Measurements from ENCODE around the gene ROGDI. TPM values are rescaled to one million over a fixed set of nuclear protein-coding genes. Genes with fewer than 3 reads are reported as not detected.

The ROGDI gene
- total and polyA plus RNA-seq, 9 of the 15 experiments (the other 6 are each of a cell fraction or from before 2014, with no cell fraction given), result 0.97 to 37.3 (median 16.5) TPM

- peaks cover 58% of the 10 kb centered on the region for H3K36me3 ChIP-seq (ENCODE audit: control insufficient read depth, insufficient read depth, low read length)
- H4K20me1 ChIP-seq (replicated peaks; ENCODE audit: control insufficient read depth, insufficient read depth, low read length), result no peaks in the 10 kb centered on the region
- in situ Hi-C loops (cut with MboI) (no loop called here), intact Hi-C loops (cut with micrococcal nuclease) (no loop called here)
- no peaks in the 10 kb centered on the region; the same call in 2 of the 3 replicates for H3K79me2 ChIP-seq (ENCODE audit: control insufficient read depth, insufficient read depth, low read length)
- ATAC-seq (no peak), FAIRE-seq (no peak), DNase-seq (ENCODE audit: extremely low read depth in 1 of 4, low spot score in 3 of 4) (no peak)
- POLR2A ChIA-PET, result no interaction called here
- H3K27ac ChIP-seq (ENCODE audit: extremely low read depth, low read depth, low read length), result no peak overlapping the region
- H3K9ac ChIP-seq (ENCODE audit: insufficient read depth in 1 of 2, low read depth in 2 of 2, low read length in 2 of 2), result no peak overlapping the region
- TF ChIP-seq SOX6 (IDR thresholded peaks at IDR 0.05) (no peak), MTA3 (IDR thresholded peaks at IDR 0.05; ENCODE audit: borderline replicate concordance) (no peak), DPF2 (IDR thresholded peaks at IDR 0.05) (no peak), RNF2 (IDR thresholded peaks at IDR 0.05) (no peak), BRCA1 (IDR thresholded peaks at IDR 0.05) (no peak), BRCA1 (CRISPR knock-in tag; IDR thresholded peaks at IDR 0.05) (no peak), MECOM (CRISPR knock-in tag; IDR thresholded peaks at IDR 0.05) (no peak), ZNF41 (CRISPR knock-in tag; conservative IDR thresholded peaks at IDR 0.05) (no peak), BCL6 (CRISPR knock-in tag; IDR thresholded peaks at IDR 0.05) (no peak), SIN3B (IDR thresholded peaks at IDR 0.05; ENCODE audit: low read depth) (no peak)
- TF ChIP-seq, protein P1, sequence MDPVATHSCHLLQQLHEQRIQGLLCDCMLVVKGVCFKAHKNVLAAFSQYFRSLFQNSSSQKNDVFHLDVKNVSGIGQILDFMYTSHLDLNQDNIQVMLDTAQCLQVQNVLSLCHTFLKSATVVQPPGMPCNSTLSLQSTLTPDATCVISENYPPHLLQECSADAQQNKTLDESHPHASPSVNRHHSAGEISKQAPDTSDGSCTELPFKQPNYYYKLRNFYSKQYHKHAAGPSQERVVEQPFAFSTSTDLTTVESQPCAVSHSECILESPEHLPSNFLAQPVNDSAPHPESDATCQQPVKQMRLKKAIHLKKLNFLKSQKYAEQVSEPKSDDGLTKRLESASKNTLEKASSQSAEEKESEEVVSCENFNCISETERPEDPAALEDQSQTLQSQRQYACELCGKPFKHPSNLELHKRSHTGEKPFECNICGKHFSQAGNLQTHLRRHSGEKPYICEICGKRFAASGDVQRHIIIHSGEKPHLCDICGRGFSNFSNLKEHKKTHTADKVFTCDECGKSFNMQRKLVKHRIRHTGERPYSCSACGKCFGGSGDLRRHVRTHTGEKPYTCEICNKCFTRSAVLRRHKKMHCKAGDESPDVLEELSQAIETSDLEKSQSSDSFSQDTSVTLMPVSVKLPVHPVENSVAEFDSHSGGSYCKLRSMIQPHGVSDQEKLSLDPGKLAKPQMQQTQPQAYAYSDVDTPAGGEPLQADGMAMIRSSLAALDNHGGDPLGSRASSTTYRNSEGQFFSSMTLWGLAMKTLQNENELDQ (CRISPR knock-in tag; IDR thresholded peaks at IDR 0.05; ENCODE audit: borderline replicate concordance), result no peak
- TF ChIP-seq, protein P2, sequence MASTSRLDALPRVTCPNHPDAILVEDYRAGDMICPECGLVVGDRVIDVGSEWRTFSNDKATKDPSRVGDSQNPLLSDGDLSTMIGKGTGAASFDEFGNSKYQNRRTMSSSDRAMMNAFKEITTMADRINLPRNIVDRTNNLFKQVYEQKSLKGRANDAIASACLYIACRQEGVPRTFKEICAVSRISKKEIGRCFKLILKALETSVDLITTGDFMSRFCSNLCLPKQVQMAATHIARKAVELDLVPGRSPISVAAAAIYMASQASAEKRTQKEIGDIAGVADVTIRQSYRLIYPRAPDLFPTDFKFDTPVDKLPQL (IDR thresholded peaks at IDR 0.05; ENCODE audit: extremely low read depth, insufficient read length), result no peak
- TF ChIP-seq, protein P3, sequence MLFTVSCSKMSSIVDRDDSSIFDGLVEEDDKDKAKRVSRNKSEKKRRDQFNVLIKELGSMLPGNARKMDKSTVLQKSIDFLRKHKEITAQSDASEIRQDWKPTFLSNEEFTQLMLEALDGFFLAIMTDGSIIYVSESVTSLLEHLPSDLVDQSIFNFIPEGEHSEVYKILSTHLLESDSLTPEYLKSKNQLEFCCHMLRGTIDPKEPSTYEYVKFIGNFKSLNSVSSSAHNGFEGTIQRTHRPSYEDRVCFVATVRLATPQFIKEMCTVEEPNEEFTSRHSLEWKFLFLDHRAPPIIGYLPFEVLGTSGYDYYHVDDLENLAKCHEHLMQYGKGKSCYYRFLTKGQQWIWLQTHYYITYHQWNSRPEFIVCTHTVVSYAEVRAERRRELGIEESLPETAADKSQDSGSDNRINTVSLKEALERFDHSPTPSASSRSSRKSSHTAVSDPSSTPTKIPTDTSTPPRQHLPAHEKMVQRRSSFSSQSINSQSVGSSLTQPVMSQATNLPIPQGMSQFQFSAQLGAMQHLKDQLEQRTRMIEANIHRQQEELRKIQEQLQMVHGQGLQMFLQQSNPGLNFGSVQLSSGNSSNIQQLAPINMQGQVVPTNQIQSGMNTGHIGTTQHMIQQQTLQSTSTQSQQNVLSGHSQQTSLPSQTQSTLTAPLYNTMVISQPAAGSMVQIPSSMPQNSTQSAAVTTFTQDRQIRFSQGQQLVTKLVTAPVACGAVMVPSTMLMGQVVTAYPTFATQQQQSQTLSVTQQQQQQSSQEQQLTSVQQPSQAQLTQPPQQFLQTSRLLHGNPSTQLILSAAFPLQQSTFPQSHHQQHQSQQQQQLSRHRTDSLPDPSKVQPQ (CRISPR knock-in tag; IDR thresholded peaks at IDR 0.05; ENCODE audit: borderline replicate concordance), result no peak
- TF ChIP-seq, protein P4, sequence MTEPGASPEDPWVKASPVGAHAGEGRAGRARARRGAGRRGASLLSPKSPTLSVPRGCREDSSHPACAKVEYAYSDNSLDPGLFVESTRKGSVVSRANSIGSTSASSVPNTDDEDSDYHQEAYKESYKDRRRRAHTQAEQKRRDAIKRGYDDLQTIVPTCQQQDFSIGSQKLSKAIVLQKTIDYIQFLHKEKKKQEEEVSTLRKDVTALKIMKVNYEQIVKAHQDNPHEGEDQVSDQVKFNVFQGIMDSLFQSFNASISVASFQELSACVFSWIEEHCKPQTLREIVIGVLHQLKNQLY (CRISPR knock-in tag; conservative IDR thresholded peaks at IDR 0.05), result no peak
- no peak overlapping the region for H3K4me2 ChIP-seq (ENCODE audit: insufficient read depth, low read length)
- peaks cover 0 to 12% of the 10 kb centered on the region in 2 experiments; a peak in 1 of 5 replicates for H3K4me1 ChIP-seq (replicated peaks in 1 of 2; ENCODE audit: control insufficient read depth in 2 of 2, insufficient read depth in 2 of 2, low read length in 2 of 2)
- H2AFZ ChIP-seq (ENCODE audit: low read depth, low read length), result no peak overlapping the region
- no peaks in the 10 kb centered on the region for H3K27me3 ChIP-seq (ENCODE audit: control insufficient read depth in 2 of 2, insufficient read depth in 2 of 2, low read length in 2 of 2)
- no TSS peak for BruUV-seq (replicated peaks)
- CTCF ChIA-PET (ENCODE audit: low intra/inter-chr PET ratio), result no interaction called here
- H3K4me3 ChIP-seq, result no peak overlapping the region
- H3K9me1 ChIP-seq (ENCODE audit: control insufficient read depth, insufficient read depth, low read length), result no peaks in the 10 kb centered on the region
- 97% methylated on average over 35 of the region's 44 CpGs for WGBS (ENCODE audit: insufficient coverage, low coverage, missing lambda C conversion rate)
- peaks cover 11% of the 10 kb centered on the region for H3K9me3 ChIP-seq (replicated peaks; ENCODE audit: control insufficient read depth, insufficient read depth, low read depth, low read length)
These were observed 49.9 kb downstream of the ROGDI start for GRCh38 chr16:4752351-4753100.

All from K562 (cell line).